ENCODE measurements around the gene C1QC.

The C1QC gene

DNA sequence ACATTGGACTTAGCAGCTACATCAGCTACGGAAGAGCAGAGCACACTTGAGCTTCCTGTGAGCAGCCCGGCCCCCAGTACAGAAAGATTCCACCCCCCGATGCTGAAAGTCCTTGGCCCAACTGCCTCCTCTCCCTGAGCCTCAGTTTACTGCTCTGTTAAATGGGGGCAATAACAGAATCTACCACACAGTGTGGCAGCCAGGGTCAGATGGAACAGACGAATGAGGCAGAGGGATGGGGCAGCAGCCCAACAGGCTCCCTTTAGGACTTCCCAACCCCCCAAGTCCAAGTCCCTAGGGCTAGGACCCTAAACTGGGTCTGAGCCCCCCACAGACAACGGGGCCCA lies 29.9 kb upstream of the C1QC start:
- H4K20me1 ChIP-seq (ENCODE audit: insufficient read depth), result no peaks in the 10 kb centered on the region
- H3K9ac ChIP-seq, result no peak overlapping the region
- H3K4me1 ChIP-seq (ENCODE audit: low read depth, poor library complexity, severe bottlenecking), result no peaks in the 10 kb centered on the region
- H3K27ac ChIP-seq, result no peak overlapping the region
- H3K4me2 ChIP-seq, result no peak overlapping the region
- TF ChIP-seq, protein P1, sequence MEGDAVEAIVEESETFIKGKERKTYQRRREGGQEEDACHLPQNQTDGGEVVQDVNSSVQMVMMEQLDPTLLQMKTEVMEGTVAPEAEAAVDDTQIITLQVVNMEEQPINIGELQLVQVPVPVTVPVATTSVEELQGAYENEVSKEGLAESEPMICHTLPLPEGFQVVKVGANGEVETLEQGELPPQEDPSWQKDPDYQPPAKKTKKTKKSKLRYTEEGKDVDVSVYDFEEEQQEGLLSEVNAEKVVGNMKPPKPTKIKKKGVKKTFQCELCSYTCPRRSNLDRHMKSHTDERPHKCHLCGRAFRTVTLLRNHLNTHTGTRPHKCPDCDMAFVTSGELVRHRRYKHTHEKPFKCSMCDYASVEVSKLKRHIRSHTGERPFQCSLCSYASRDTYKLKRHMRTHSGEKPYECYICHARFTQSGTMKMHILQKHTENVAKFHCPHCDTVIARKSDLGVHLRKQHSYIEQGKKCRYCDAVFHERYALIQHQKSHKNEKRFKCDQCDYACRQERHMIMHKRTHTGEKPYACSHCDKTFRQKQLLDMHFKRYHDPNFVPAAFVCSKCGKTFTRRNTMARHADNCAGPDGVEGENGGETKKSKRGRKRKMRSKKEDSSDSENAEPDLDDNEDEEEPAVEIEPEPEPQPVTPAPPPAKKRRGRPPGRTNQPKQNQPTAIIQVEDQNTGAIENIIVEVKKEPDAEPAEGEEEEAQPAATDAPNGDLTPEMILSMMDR (conservative IDR thresholded peaks at IDR 0.05; ENCODE audit: low read depth, low read length), result no peak
- peaks cover 61% of the 10 kb centered on the region; the same call in 1 of the 2 replicates for H3K27me3 ChIP-seq (ENCODE audit: insufficient read depth, low read depth)
- no peak overlapping the region for H3K4me3 ChIP-seq (IDR thresholded peaks at IDR 0.05; ENCODE audit: insufficient read depth, low read depth, low read length)
- no peaks in the 10 kb centered on the region for H3K36me3 ChIP-seq (ENCODE audit: insufficient read depth)
- H2AFZ ChIP-seq (ENCODE audit: low read depth), result no peak overlapping the region
- no peaks in the 10 kb centered on the region for H3K79me2 ChIP-seq (ENCODE audit: insufficient read depth, low read depth)

GRCh38 chr1:22613951-22614350 lies 29.5 kb upstream of the C1QC start:
- no peak overlapping the region for H3K27ac ChIP-seq
- H3K4me2 ChIP-seq, result no peak overlapping the region
- TF ChIP-seq, protein P1 (conservative IDR thresholded peaks at IDR 0.05; ENCODE audit: low read depth, low read length), result no peak
- H3K79me2 ChIP-seq (ENCODE audit: insufficient read depth, low read depth), result no peaks in the 10 kb centered on the region
- no peak overlapping the region for H2AFZ ChIP-seq (ENCODE audit: low read depth)
- H4K20me1 ChIP-seq (ENCODE audit: insufficient read depth), result no peaks in the 10 kb centered on the region
- no peak overlapping the region for H3K4me3 ChIP-seq (IDR thresholded peaks at IDR 0.05; ENCODE audit: insufficient read depth, low read depth, low read length)
- H3K27me3 ChIP-seq (ENCODE audit: insufficient read depth, low read depth), result peaks cover 65% of the 10 kb centered on the region; the same call in 1 of the 2 replicates
- no peaks in the 10 kb centered on the region for H3K36me3 ChIP-seq (ENCODE audit: insufficient read depth)
- no peak overlapping the region for H3K9ac ChIP-seq
- no peaks in the 10 kb centered on the region for H3K4me1 ChIP-seq (ENCODE audit: low read depth, poor library complexity, severe bottlenecking)

DNA sequence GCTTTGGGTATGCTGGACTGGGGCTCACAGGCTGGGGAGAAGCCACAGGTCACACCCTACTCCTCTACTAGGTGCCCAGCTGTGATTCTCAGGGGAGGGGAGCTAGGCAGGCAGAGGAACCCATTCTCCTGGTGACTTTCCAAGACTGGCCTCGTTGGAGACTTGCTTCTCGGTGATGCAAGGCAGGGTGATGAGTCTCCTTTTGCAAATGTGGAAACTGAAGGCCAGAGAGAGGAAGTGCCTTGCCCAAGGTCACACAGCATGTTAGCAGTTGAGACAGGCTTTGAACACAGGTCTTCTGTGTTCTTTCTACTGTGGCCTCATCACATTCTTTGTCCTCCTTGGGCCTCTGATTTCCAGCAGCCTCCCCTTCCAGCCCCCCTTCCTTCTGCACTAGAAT lies 27.5 kb upstream of the C1QC start:
- H3K36me3 ChIP-seq (ENCODE audit: insufficient read depth), result no peaks in the 10 kb centered on the region
- peaks cover 82% of the 10 kb centered on the region for H3K27me3 ChIP-seq (ENCODE audit: insufficient read depth, low read depth)
- no peak overlapping the region for H3K9ac ChIP-seq
- H4K20me1 ChIP-seq (ENCODE audit: insufficient read depth), result no peaks in the 10 kb centered on the region
- TF ChIP-seq, protein P1 (conservative IDR thresholded peaks at IDR 0.05; ENCODE audit: low read depth, low read length), result no peak
- no peak overlapping the region for H3K4me2 ChIP-seq
- H3K27ac ChIP-seq, result no peak overlapping the region
- no peak overlapping the region for H3K4me3 ChIP-seq (IDR thresholded peaks at IDR 0.05; ENCODE audit: insufficient read depth, low read depth, low read length)
- no peak overlapping the region for H2AFZ ChIP-seq (ENCODE audit: low read depth)
- no peaks in the 10 kb centered on the region for H3K4me1 ChIP-seq (ENCODE audit: low read depth, poor library complexity, severe bottlenecking)
- no peaks in the 10 kb centered on the region for H3K79me2 ChIP-seq (ENCODE audit: insufficient read depth, low read depth)

DNA sequence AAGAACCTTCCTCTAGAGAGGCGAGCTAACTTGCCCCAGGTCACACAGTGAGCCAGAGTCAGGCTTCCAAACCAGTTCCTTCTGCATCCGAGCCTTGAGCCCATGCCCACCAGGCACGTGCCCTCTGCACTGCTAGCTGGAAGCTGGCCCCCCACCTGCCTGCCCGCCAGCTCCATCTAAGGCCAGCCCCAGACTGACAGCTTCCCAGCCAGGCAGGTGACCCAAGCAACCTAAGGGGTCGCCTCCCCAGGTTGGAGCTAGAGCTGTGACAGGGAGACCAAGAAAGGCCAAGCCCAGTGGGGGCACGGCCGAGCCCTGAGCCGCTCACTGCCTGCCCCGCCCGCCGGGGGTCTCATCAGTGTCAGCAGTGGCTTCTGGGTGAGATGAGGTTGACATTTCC lies 26.9 kb upstream of the C1QC start:
- Histone ChIP-seq H3K4me1 (ENCODE audit: low read depth, poor library complexity, severe bottlenecking) (no peaks in the 10 kb centered on the region), H3K4me3 (IDR thresholded peaks at IDR 0.05; ENCODE audit: insufficient read depth, low read depth, low read length) (no peak overlapping the region), H2AFZ (ENCODE audit: low read depth) (no peak overlapping the region), H4K20me1 (ENCODE audit: insufficient read depth) (no peaks in the 10 kb centered on the region), H3K27ac (no peak overlapping the region), H3K27me3 (ENCODE audit: insufficient read depth, low read depth) (peaks cover 89% of the 10 kb centered on the region), H3K36me3 (ENCODE audit: insufficient read depth) (no peaks in the 10 kb centered on the region), H3K4me2 (no peak overlapping the region), H3K79me2 (ENCODE audit: insufficient read depth, low read depth) (no peaks in the 10 kb centered on the region), H3K9ac (no peak overlapping the region)
- TF ChIP-seq, protein P1 (conservative IDR thresholded peaks at IDR 0.05; ENCODE audit: low read depth, low read length), result no peak

All from KMS-11 (cell line).